ENCODE results near the gene PPM1M.

PPM1M gene, protein sequence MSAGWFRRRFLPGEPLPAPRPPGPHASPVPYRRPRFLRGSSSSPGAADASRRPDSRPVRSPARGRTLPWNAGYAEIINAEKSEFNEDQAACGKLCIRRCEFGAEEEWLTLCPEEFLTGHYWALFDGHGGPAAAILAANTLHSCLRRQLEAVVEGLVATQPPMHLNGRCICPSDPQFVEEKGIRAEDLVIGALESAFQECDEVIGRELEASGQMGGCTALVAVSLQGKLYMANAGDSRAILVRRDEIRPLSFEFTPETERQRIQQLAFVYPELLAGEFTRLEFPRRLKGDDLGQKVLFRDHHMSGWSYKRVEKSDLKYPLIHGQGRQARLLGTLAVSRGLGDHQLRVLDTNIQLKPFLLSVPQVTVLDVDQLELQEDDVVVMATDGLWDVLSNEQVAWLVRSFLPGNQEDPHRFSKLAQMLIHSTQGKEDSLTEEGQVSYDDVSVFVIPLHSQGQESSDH

DNA sequence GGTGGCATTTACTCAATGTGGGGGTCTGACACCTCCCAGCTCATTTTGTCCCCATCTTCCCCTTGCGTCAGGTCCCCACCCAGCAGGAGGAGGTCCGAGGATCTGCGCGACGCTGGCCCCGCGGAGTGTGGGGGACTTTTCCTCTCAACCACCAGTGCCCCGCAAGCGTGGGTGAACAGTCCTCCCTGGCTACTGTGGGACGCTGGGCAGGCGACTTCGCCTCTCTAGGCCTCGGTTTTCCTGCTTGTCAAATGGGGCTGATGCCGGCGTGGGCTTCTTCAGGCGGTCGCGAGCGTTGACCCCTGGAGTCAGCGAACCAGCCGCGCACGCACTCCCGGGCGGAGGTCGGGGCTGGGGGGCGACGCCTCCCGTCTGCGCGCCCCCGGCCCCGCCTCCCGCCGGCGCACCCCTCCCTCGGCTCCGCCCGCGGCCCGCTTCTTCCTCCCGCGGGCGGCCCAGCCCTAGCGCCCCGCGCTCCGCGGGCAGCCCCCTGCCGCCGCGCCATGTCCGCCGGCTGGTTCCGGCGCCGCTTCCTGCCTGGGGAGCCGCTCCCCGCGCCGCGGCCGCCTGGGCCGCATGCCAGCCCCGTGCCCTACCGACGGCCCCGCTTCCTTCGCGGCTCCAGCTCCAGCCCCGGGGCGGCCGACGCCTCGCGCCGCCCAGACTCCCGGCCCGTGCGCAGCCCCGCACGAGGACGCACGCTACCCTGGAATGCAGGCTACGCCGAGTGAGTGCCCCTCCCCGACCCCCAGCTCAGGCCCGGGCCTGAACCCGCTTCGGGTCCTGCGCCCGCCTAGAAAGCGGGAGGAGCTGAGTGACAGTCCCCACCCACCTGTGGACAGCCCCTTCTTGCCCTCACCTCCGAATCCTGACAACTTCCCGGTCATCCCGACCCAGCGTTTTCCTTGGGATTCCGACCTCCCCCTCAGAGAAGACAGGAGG lies at the start of gene PPM1M:
PPM1M (plus strand) TSS at position 438 of the 942 bp plus-strand sequence; CDS start at position 504, 66 bp downstream.
- DNase-seq: peak; percentile 90

DNA sequence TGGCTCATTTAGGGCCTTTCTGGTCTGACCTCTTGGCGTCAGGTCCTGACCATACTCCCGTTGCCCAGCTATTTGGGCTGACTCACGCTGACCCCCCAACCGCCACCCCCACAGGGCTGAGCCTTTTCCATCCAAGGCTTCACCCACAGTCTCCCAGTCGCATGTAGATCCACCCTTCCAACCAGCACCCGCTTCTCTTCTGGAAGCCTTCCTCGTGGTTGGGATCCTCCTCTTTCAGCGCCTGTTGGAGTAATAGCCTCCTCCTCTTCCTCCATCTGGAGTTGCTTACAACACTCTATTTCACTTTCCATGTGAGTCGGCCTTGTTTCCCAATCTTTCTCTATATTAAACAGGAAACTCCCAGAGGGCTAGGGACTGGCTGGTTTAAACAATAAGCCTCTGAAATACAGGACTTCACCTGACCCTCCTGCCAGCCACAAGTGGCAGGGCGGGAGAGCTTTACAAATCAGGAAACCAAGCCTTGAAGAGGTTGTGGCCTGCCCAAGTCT lies 49.7 kb upstream of the PPM1M start:
- DNase-seq: no peak

DNA sequence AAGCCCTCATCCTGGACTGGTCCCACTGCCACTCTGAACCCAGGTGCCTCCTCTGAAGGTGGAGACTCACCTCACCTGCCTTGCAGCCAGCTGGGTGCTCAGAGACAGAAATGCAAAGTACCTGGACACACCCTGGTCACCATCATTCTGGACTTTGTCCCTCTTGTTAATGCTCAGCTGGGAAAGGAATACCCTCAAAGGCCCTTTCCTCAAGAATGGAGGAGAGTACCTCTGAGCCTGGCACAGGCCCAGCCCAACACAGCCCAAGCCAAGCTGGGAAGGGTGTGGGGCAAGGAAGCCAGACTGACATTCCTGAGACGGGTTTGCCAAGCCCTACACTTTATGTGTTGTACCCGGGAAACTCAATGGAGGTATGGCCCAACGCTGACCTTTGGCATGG lies 48.6 kb upstream of the PPM1M start:
- DNase-seq: no peak

DNA sequence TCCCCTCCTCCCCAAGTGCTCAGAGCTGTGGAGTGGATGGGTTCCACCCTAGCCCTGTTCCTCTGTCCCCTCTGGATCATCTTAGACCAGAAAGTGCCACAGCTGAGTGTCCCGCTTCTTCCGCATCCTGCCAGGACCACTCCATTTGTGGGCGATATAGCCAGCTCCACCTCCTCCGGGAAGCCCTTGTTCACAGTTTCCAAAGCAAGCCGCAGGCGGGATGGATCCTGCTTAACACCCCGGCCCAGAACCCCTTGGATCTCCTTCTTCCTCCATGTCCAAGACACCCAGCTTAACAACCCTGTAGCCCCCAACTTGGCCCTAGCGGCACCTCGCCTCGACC lies 48.1 kb upstream of the PPM1M start:
- DNase-seq: no peak

DNA sequence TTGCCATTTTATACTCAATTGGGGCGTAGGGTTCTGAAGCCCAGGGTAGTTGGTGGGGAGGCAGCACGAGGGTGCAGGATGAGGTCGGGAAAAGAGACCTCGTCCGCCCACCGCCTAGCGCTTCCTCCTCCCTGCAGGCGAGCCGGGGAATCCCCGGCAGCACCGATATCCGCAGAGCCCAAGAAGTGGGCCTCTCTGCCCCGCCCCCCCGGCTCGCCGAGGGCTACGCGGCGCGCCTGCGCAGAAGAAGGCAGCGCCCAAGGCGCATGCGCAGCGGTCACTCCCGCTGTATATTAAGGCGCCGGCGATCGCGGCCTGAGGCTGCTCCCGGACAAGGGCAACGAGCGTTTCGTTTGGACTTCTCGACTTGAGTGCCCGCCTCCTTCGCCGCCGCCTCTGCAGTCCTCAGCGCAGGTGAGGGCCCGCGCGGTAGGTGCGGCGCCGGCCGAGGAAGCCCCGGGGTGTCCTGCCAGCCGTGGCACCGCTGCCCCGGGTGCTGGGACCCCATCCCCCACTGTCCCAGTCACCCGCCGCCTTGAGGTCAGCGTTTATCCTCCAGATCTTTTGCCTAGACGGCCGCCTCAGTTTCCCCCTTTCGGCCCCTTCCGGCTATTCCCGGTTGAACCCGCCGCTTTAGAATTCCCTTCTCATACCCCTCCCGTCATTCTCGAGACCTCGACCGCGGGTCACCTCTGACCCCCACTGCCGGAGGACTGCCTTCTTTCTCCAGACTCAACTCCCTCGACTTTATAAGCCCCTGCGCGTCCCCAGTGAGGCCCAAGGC lies 47.5 kb upstream of the PPM1M start, which contains the start of gene ALAS1:
ALAS1 (plus strand) TSS at position 319 of the 784 bp plus-strand sequence. CDS start 1,082 bp downstream, outside the sequence.
- DNase-seq: peak; percentile 97

DNA sequence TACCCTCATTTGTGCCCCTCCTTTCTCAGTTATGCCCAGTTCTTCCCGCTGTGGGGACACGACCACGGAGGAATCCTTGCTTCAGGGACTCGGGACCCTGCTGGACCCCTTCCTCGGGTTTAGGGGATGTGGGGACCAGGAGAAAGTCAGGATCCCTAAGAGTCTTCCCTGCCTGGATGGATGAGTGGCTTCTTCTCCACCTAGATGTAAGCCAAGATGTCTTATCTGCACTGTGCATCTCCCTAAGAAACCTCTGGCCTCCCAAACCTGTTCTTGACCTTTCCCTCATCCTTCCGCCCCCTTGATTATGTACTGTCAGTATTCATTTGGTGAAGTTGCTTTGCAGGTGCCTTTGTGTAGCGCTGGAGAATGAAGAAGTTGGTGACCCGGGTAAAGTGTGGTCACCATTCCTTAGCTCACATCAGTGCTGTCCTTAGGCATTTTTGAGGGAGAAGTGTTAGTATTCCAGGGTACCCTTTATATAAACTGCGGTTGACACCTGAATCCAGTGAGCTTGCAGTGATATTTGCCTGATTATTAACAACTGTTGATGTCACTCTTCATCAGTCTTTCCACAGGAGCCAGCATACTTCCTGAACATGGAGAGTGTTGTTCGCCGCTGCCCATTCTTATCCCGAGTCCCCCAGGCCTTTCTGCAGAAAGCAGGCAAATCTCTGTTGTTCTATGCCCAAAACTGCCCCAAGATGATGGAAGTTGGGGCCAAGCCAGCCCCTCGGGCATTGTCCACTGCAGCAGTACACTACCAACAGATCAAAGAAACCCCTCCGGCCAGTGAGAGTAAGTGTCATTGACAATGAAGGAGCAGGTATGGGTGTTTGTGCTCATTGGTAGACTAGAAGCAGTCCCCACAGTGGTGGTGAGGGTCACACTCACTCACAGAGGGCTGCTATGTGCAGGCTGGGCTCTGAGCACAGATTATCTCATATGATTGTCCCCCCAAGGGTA lies 46.6 kb upstream of the PPM1M start:
- no peak for DNase-seq

DNA sequence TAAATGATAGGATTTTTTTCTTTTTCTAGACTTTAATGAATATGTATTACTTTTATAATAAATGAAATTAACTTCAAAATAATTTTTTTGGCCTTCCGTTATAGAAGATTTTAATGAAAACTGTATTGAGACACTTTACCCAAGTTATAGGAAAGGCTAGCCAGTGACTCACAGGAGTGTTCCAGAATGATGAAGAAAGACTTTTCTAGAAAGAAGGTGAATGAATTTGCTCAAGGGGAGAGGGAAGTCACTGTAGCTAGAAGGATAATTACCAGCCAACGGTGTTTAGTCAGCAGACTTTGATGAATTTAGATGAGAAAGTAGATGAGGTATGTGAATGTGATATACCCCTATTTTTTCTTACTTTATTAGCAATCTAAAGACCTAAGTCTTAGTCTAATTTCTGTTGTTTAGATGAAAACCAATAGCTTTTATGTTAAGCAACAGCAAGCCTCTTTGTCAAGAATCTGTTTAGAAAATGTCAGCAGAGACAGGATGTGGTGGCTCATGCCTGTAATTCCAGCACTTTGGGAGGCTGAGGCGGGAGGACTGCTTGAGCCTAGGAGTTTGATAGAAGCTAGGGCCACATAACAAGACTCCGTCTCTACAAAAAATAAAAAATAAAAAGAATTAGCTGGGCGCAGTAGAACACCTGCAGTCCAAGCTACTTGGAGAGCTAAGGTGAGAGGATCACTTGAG lies 44.4 kb upstream of the PPM1M start:
- no peak for DNase-seq

DNA sequence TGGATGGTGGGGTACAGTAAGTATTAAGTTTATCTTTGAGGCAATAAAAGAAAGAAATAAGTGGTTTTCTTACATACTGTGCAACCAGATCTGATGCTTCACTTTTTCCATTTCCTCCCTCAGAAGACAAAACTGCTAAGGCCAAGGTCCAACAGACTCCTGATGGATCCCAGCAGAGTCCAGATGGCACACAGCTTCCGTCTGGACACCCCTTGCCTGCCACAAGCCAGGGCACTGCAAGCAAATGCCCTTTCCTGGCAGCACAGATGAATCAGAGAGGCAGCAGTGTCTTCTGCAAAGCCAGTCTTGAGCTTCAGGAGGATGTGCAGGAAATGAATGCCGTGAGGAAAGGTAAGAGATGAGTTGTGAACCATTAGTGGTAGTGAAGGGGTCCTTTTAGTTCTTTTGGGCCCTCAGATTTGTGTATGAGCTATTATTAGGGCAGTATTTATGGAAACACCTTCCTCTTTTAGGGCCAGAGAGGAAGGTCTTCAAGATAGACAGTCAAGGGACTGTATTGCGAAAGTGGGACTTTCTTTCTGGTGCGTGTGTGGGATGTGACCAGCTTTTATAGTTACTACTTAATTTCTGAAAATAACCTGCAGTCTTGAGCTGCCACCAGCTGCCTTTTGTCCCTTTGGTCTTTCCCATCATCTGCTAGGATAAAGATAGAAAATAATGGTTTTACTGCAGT lies 43.0 kb upstream of the PPM1M start:
- no peak for DNase-seq

DNA sequence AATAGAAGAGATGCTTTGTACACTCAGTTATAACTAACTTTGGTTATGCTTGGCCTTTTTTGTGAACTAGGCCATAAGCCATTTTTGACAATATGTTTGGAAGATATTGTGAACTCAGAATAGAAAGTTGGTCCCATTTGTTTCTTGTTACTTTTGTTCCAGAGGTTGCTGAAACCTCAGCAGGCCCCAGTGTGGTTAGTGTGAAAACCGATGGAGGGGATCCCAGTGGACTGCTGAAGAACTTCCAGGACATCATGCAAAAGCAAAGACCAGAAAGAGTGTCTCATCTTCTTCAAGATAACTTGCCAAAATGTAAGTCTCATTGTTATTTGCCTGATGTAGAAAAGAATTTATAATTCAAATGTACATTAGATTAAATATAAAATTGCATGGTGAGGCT lies 41.9 kb upstream of the PPM1M start:
- DNase-seq: no peak

DNA sequence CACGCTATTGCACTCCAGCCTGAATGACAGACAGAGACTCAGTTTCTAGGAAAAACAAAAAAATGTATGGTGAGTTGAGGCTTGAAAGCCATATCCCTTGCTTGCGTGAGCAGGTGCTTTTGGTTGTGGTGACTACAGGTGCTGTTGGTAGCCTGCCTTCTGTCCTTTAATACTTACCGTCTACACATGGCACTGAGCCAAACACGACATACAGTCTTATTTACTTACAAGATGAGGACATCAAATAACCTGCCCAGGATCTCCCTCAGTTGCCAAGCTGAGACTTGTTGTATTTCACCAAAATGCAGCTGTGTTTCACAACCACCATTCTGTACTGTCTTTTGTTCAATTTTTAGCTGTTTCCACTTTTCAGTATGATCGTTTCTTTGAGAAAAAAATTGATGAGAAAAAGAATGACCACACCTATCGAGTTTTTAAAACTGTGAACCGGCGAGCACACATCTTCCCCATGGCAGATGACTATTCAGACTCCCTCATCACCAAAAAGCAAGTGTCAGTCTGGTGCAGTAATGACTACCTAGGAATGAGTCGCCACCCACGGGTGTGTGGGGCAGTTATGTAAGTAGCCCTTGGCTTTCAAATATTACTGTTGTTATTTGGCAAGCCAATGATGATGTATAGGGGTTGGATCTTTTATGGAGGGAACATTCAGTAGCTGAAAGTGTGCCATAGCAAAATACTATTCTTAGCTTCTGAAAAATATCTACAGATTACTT lies 41.1 kb upstream of the PPM1M start:
- no peak for DNase-seq

DNA sequence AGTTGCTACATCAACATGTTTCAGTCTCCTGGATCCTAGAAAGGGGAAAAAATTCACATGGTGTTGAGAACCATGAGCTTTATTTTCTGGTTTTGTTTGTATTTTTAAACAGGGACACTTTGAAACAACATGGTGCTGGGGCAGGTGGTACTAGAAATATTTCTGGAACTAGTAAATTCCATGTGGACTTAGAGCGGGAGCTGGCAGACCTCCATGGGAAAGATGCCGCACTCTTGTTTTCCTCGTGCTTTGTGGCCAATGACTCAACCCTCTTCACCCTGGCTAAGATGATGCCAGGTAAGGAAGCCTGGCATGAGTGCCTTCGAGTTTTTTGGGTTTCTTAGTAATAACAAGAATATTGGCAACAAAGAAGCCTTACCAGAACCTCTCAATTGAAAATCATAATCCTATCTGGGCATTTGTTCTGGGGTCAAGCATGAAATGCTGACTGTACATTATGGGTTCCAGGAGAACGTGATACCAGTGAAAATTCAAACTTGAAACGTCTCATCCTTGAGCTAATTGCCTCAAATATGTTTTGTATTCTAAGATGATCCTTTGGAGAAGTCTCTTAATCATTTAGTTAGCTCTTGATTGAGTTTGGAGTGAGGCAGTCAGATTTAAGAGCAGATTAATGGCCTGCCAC lies 39.7 kb upstream of the PPM1M start:
- DNase-seq: no peak

DNA sequence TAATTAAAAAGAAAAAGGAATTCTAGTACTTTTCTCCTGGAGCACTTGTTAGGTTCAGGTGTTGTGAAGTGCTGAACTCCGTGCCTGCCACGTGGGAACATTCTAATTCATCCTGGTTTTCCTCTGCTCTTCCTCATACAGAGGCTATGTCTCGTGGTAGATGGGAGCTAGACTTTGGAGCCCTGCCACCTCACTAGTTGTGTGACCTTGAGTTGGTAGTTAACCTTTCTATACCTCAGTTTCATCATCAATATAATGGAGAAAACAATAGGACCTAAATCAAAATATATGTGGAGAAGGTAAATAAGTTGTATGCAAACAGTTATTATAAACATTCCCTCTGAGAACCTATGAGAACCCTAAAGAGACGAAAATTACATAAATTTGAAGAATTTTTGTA lies 37.0 kb upstream of the PPM1M start:
- DNase-seq: no peak

DNA sequence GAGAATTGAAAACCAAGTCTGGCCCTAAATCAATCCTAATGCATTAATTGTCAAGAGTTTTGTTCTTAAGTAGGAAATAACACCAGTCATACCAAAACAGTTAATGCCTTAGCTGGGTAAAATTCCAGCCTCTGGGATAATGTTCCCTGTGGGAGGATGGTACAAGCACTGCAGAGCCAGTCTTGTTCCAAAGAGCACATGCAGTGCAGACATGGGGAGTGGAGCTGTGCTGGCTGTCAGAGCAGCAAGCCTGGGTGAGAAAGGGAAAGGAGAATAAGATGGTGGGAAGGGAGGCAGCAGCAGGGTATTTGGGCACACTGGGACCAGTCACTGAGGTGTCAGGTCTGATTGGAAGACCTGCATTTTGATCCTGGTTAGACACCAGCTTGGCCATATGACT lies 35.5 kb upstream of the PPM1M start:
- DNase-seq: no peak

DNA sequence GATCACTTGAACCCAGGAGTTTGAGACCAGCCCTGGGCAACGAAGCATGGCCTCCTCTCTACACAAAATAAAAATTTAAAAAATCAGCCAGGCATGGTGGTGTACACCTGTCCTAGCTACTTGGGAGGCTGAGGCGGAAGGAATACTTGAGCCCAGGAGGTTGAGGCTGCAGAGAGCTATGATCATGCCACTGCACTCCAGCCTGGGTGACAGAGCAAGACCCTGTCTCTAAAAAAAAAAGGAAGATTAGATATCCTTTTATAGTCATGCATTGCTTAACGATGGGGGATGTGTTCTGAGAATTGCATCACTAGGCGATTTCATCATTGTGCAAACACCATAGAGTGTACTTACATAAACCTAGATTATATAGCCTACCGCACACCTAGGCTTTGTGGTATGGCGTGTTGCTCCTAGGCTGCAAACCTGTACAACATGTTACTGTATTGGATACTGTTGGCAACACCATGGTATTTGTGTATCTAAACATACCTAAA lies 35.0 kb upstream of the PPM1M start:
- no peak for DNase-seq

DNA sequence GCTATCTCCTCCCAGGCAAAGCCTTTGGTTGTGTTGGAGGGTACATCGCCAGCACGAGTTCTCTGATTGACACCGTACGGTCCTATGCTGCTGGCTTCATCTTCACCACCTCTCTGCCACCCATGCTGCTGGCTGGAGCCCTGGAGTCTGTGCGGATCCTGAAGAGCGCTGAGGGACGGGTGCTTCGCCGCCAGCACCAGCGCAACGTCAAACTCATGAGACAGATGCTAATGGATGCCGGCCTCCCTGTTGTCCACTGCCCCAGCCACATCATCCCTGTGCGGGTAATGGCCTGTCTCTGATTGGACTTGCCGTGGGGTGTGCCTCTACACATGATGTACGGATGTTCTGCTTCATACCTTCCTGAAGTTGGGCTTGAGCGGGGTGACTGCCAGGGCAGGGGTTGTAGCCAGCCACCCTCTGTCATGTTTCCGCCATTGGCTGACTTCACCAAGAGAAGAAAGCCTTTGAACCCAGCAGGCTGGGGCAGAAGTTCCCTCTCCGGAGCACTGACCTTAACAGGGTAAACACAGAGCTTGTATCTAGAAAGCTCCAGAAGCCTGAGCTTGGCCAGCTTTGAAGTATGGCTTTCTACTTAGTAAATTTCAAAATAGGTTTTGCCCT lies 34.2 kb upstream of the PPM1M start:
- no peak for DNase-seq

DNA sequence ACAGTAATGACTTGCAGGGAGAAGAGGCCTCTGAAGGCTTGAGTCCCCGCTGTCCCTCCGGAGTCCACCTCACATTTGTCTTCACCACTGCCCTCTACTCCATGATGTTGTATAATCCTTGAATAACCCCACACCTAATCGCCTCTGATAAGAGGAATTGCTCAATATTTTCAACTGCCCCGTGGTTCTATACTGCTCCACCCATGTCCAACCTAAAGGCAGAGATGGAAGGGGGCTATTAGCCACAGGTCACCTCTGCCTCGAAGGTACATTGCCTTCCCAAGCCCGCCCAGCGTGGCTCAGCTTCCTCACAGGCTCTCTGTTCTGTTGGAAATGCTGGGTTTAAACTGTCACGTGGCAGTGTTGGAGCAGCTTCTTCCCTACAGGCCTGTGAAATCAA lies 32.6 kb upstream of the PPM1M start:
- DNase-seq: no peak

DNA sequence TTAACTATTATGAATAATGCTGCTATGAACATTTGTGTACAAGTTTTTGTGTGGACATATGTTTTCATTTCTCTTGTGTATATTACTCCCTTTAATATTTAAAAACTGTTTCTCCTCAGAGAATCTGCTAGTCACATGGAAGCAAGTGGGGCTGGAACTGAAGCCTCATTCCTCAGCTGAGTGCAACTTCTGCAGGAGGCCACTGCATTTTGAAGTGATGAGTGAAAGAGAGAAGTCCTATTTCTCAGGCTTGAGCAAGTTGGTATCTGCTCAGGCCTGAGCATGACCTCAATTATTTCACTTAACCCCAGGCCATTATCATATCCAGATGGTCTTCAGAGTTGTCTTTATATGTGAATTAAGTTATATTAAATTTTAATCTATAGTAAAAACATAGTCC lies 31.7 kb upstream of the PPM1M start:
- DNase-seq: no peak

DNA sequence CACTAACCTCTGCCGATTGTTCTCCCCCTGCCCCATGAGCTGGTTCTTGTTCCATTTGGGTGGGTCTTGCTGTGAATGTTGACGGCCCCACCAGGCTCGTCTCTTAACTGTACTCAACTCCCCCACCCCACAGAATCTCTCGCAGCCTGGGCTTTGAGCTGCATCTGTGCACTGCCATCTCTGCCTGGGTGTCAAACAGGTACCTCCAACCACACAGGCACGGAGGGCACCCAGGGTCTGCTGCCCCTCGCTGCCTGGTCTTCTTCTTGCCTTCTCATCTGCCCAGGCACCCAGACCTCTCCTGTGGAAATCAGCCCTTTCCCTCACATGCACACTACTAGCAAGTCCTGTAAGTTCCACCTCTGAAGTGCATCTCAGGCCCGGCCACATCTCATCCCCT lies 30.2 kb upstream of the PPM1M start:
- DNase-seq: no peak

All from 8988T (cell line).